GM18951 (cell line): ENCODE results near the gene GPRC5A.
"Not testable (repeated sequence)": the region's sequence is repeated elsewhere in the genome, so short reads cannot be mapped to it uniquely, and the experiment has no call there.

ENCODE experiments used
- POLR2A ChIP-seq: IDR thresholded peaks from 4 replicates; pipeline ENCODE4 v1.6.1; 2011; ENCODE audit warnings: mild to moderate bottlenecking; ENCODE audit not compliant: insufficient read length, insufficient read depth; ENCODE audit errors: extremely low read depth
- in situ Hi-C: fragments of 300-500 bp; cut with MboI; formaldehyde crosslinking; loops from one replicate; pipeline ENCODE4 v1.12.0; 2022; ENCODE audit warnings: low sequenced_read_pairs, mixed read lengths, inconsistent platforms; ENCODE audit not compliant: unreplicated experiment

GPRC5A gene

GRCh38 chr12:12891080-12891880, at the start of gene GPRC5A:
GPRC5A (plus strand) TSS chr12:12891562; CDS start chr12:12908250, 16,688 bp downstream.
- no peak for TF ChIP-seq POLR2A
- in situ Hi-C loops = no loop called here

- in situ Hi-C loops = no loop called here
- no peak for TF ChIP-seq POLR2A
These were observed 45.5 kb upstream of the GPRC5A start for GRCh38 chr12:12845794-12846243.

GRCh38 chr12:12846780-12847179, 44.6 kb upstream of the GPRC5A start:
- in situ Hi-C loops = not testable (repeated sequence)

GRCh38 chr12:12853435-12853834, 37.9 kb upstream of the GPRC5A start:
- TF ChIP-seq POLR2A = no peak
- in situ Hi-C loops = no loop called here

GRCh38 chr12:12859690-12860089, 31.7 kb upstream of the GPRC5A start:
- in situ Hi-C loops = no loop called here
- no peak for TF ChIP-seq POLR2A

GRCh38 chr12:12864243-12864642, 27.1 kb upstream of the GPRC5A start:
- no peak for TF ChIP-seq POLR2A
- in situ Hi-C loops = no loop called here

GRCh38 chr12:12868477-12869235, 22.7 kb upstream of the GPRC5A start:
- in situ Hi-C loops = no loop called here
- TF ChIP-seq POLR2A = no peak

GRCh38 chr12:12870465-12870864, 20.9 kb upstream of the GPRC5A start:
- TF ChIP-seq POLR2A = no peak
- in situ Hi-C loops = no loop called here

GRCh38 chr12:12871587-12872138, 19.7 kb upstream of the GPRC5A start:
- in situ Hi-C loops = no loop called here
- TF ChIP-seq POLR2A = no peak

- in situ Hi-C loops = no loop called here
- TF ChIP-seq POLR2A = no peak
These were observed 19.0 kb upstream of the GPRC5A start for GRCh38 chr12:12872139-12872933.

- TF ChIP-seq POLR2A = no peak
- in situ Hi-C loops = no loop called here
These were observed 18.5 kb upstream of the GPRC5A start for GRCh38 chr12:12872934-12873275.

GRCh38 chr12:12874029-12874428, 17.3 kb upstream of the GPRC5A start:
- no peak for TF ChIP-seq POLR2A
- in situ Hi-C loops = no loop called here

GRCh38 chr12:12875301-12875700, 16.1 kb upstream of the GPRC5A start:
- in situ Hi-C loops = not testable (repeated sequence)
